Esophagus muscularis mucosa (tissue), 4 donors: ENCODE measurements around the gene RNU5B-1. TPM values are rescaled to one million over a fixed set of nuclear protein-coding genes. Genes with fewer than 3 reads are reported as not detected.
A peak's percentile ranks its signal among the peaks of the same experiment; 100 is the strongest.

Experiments used
- DNase-seq: peaks from one replicate; pipeline ENCODE4 v3.0.0-alpha.2; 2017; ENCODE audit errors: extremely low spot score
- H3K27ac ChIP-seq, 4 donors: fragments of 200-600 bp; sonication (generic); replicated peaks in 1 of 4; 1 replicate in 3 of 4; 2 replicates in 1 of 4; pipeline ENCODE4 v1.5.1; 2016 to 2019; ENCODE audit warnings: mild to moderate bottlenecking in 1 of 4
- H3K27me3 ChIP-seq, 4 donors: fragments of 200-600 bp; sonication (generic); one replicate each; pipeline versions ENCODE4 v1.5.1 to v1.6.0; 2016 to 2019
- H3K36me3 ChIP-seq, 4 donors: fragments of 200-600 bp; sonication (generic); one replicate each; pipeline ENCODE4 v1.5.1; 2016 to 2019
- H3K4me1 ChIP-seq, 4 donors: fragments of 200-600 bp; sonication (generic); one replicate each; pipeline ENCODE4 v1.5.1; 2016 to 2019
- H3K4me3 ChIP-seq, 4 donors: fragments of 200-600 bp; sonication (generic); 1 replicate in 2 of 4; 2 replicates in 2 of 4; pipeline ENCODE4 v1.5.1; 2016 to 2019; ENCODE audit warnings: mild to moderate bottlenecking in 4 of 4, moderate library complexity in 1 of 4
- H3K9me3 ChIP-seq, 4 donors: fragments of 200-600 bp; sonication (generic); 1 replicate in 3 of 4; 2 replicates in 1 of 4; pipeline ENCODE4 v1.5.1; 2016 to 2019
- EP300 ChIP-seq: sonication (generic); formaldehyde crosslinking; IDR thresholded peaks from one replicate; pipeline ENCODE4 v1.6.1; 2017; ENCODE audit warnings: antibody characterized with exemption
- POLR2A ChIP-seq: fragments of 450-650 bp; IDR thresholded peaks from one replicate; pipeline ENCODE4 v1.6.1; 2017; ENCODE audit warnings: antibody characterized with exemption, moderate library complexity, mild to moderate bottlenecking, low read depth
- POLR2AphosphoS5 ChIP-seq, 2 donors: sonication (generic); formaldehyde crosslinking; IDR thresholded peaks; one replicate each; pipeline ENCODE4 v1.6.1; 2017; ENCODE audit warnings: antibody characterized with exemption in 2 of 2
- WGBS: methylation state at CpG from one replicate; pipeline ENCODE4 v1.1.5; 2018; 5-methylcytosine and 5-hydroxymethylcytosine counted together
- intact Hi-C: fragments of 100-400 bp; cut with DNase I; formaldehyde crosslinking; loops from one replicate; pipeline ENCODE4 v1.15.1; 2023
- total RNA-seq, 4 donors: library from RNA; depleted of rRNA; stranded (reverse); fragments of >200 nt; gene quantifications; one replicate each; pipeline versions ENCODE4 v1.1.0 to v1.2.1, GENCODE V29; 2016
- TF ChIP-seq, protein P1 (sequence below), 3 experiments: fragments of 200-600 bp in 2 of 3; fragments of 450-650 bp in 1 of 3; sonication (generic) in 2 of 3; IDR thresholded peaks; one replicate each; pipeline ENCODE4 v1.5.1; 2017 to 2019; ENCODE audit warnings: antibody characterized with exemption in 3 of 3, mild to moderate bottlenecking in 2 of 3, moderate library complexity in 1 of 3

Gene RNU5B-1
- not detected for total RNA-seq

DNA sequence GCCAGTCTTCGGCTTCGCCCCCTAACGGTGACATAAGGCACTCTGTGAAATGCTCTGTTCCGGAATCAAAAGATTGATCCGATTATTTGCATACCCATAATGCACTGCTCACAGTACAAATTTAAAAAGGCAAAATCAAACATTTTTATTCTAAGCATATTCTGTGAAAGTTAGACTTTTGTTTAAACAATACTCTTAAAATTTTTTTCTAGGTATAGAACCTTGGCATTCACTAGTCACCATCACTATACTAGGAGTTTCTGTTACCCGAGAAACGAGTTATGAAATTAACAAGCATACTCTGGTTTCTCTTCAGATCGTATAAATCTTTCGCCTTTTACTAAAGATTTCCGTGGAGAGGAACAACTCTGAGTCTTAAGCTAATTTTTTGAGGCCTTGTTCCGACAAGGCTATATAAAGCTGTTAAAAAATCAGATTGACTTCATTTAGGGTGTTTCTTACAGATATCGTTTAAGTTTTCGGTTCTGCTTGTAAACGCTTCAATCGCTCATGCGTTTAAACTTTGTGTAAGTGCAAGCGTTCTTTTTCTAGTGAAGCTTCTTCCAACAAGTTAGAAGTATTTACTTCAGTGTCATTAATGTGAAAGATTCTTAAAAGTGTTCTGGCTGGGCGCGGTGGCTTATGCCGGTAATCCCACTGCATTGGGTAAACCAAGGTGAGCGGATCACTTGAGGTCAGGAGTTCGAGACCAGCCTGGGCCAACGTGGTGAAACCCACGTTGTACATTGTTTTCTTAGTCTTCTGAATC is at the start of gene RNU5B-1:
RNU5B-1 (plus strand) TSS at position 297 of the 769 bp plus-strand sequence.
- Histone ChIP-seq H3K9me3 (no peaks in the 10 kb centered on the region), H3K27ac (peak within 1 kb of the TSS; percentile 86 to 92 (median 89)), H3K4me3 (peak within 1 kb of the TSS; percentile 59 to 66 (median 63)), H3K36me3 (no peaks in the 10 kb centered on the region), H3K4me1 (peaks cover 5 to 19% (median 18%) of the 10 kb centered on the region in 4 donors), H3K27me3 (no peaks in the 10 kb centered on the region)
- DNase-seq = no peak
- TF ChIP-seq, protein P1, sequence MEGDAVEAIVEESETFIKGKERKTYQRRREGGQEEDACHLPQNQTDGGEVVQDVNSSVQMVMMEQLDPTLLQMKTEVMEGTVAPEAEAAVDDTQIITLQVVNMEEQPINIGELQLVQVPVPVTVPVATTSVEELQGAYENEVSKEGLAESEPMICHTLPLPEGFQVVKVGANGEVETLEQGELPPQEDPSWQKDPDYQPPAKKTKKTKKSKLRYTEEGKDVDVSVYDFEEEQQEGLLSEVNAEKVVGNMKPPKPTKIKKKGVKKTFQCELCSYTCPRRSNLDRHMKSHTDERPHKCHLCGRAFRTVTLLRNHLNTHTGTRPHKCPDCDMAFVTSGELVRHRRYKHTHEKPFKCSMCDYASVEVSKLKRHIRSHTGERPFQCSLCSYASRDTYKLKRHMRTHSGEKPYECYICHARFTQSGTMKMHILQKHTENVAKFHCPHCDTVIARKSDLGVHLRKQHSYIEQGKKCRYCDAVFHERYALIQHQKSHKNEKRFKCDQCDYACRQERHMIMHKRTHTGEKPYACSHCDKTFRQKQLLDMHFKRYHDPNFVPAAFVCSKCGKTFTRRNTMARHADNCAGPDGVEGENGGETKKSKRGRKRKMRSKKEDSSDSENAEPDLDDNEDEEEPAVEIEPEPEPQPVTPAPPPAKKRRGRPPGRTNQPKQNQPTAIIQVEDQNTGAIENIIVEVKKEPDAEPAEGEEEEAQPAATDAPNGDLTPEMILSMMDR (IDR thresholded peaks at IDR 0.05) = peak; percentile 80 to 91 (median 85)
- TF ChIP-seq POLR2AphosphoS5 (IDR thresholded peaks at IDR 0.05) = peak; percentile 65 to 100
- peak; percentile 100 for TF ChIP-seq POLR2A
- no peak for TF ChIP-seq EP300
- WGBS = under 1% methylated on average over 24 of the region's 24 CpGs
- intact Hi-C loops = no loop called here

DNA sequence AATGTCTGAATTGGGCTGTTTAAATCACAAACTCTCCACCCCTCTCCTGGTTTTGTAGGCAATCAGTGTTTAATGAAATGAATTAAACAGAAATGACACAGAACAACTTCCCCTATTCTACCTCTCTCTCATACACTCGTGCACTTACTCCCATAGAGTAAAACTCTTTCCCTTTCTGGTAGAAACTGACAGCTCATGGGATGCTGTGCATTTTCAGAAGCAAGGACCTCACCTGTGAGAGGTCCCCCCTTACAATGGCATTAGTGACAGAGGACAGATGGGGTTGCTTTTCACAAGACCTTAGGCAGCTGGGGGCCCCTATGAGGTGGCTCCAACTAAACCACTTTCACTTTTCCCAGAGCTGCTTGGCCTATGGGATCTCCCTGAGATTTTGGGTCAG is 49.7 kb upstream of the RNU5B-1 start:
- no peak overlapping the region for H3K4me3 ChIP-seq
- H3K36me3 ChIP-seq = peaks cover 0 to 28% (median 6%) of the 10 kb centered on the region in 4 donors
- no peak for DNase-seq
- 33% methylated on average over 1 of the region's 1 CpG for WGBS
- H3K27ac ChIP-seq = peak overlapping the region in 2 of 4 donors; percentile 12 to 44
- TF ChIP-seq POLR2A = no peak
- TF ChIP-seq EP300 = no peak
- TF ChIP-seq, protein P1 (IDR thresholded peaks at IDR 0.05) = no peak
- TF ChIP-seq POLR2AphosphoS5 (IDR thresholded peaks at IDR 0.05) = no peak
- H3K27me3 ChIP-seq = no peaks in the 10 kb centered on the region
- intact Hi-C loops = no loop called here
- H3K9me3 ChIP-seq = no peaks in the 10 kb centered on the region
- H3K4me1 ChIP-seq = peaks cover 9 to 49% (median 46%) of the 10 kb centered on the region in 4 donors

DNA sequence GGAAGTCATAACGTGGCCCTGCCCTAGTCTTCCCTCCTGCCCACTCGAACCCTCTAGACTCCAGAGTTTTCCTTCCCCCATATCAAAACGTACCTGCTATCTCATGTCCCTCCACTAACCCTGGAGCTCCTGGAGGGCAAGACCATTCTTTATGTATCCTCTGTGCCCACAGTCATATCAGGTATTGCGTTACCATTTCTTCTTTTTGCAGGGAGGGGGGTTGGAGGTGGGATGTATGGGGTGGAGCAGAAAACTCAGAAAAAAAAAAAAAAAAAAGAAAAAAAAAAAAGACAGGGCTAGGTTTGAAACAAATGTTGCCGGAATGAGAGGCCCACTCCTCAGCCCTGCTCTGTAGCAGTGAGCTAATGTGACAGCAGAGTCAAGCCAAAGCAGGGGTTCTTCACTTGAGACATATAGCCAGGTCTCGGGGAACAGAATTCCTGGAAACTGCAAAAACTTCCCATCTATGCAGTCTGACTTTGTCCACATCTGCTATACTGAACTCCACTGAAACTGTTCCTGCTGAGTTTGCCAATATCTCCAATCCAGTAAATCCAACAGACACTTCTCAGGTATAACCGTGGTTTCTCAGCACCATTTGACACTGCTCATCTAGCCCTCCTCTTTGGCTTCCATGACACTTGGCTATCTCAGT is 48.9 kb upstream of the RNU5B-1 start:
- WGBS = 92% methylated on average over 7 of the region's 7 CpGs
- no peaks in the 10 kb centered on the region for H3K27me3 ChIP-seq
- H3K4me1 ChIP-seq = peaks cover 9 to 56% (median 54%) of the 10 kb centered on the region in 4 donors
- H3K9me3 ChIP-seq = no peaks in the 10 kb centered on the region
- H3K36me3 ChIP-seq = peaks cover 0 to 37% (median 13%) of the 10 kb centered on the region in 4 donors
- no peak overlapping the region for H3K27ac ChIP-seq
- DNase-seq = no peak
- intact Hi-C loops = no loop called here
- TF ChIP-seq POLR2A (no peak), EP300 (no peak), POLR2AphosphoS5 (IDR thresholded peaks at IDR 0.05) (no peak)
- TF ChIP-seq, protein P1 (IDR thresholded peaks at IDR 0.05) = no peak
- no peak overlapping the region for H3K4me3 ChIP-seq

DNA sequence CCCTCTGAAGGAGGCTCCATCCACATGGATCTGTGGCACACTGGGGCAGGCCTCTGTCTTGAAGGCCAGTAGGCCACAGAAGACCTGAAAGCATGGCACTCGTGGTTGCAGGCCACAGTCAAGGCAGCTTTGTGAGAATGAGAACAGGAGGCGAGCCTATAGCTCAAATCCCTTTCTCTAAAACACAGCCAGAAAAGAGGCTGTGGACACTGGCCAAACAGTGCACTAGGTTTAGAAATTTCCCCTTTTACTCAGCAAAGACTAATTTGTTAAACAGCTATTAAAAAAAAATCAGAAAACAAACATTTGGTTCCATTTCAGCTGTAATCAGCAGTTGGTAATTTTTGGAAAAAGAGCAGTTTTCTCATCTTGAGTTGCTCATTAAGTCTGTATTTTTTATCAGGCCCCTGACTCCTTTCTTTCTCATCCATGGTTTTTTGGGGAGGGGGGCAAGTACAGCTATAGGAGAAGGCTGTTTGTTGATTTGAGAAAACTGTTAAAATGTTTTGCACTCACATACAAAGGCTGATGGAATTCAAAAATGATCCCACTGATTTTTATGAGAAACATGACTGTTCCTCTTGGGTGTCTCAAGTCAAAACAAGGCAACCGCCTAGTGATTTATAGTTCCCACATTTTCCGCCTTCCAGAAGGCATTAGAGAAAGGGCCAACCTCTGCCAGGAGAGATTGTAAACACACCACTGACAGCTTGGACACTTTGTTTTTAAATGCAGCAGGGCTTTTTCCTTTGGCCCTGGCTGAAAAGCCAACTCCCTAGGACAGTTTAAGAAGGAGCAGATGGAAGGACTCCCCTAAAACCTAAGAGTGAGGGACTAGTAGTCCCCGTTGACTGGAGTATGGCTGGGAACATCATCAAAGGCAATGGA is 45.9 kb upstream of the RNU5B-1 start:
- Histone ChIP-seq H3K36me3 (peaks cover 0 to 59% (median 25%) of the 10 kb centered on the region in 4 donors), H3K27ac (peak overlapping the region; percentile 81 to 92 (median 86)), H3K4me1 (peaks cover 9 to 74% (median 64%) of the 10 kb centered on the region in 4 donors), H3K27me3 (no peaks in the 10 kb centered on the region), H3K4me3 (peak overlapping the region in 1 of 4 donors; percentile 28), H3K9me3 (no peaks in the 10 kb centered on the region)
- intact Hi-C loops = no loop called here
- DNase-seq = no peak
- TF ChIP-seq POLR2AphosphoS5 (IDR thresholded peaks at IDR 0.05) = peak; percentile 41 to 55
- no peak for TF ChIP-seq EP300
- 32% methylated on average over 5 of the region's 5 CpGs for WGBS
